Measurements from ENCODE around the gene PSTPIP2. TPM values are rescaled to one million over a fixed set of nuclear protein-coding genes. Genes with fewer than 3 reads are reported as not detected.

PSTPIP2 gene
- total RNA-seq, 1 donor from 2014 or later = 6.1 TPM

DNA sequence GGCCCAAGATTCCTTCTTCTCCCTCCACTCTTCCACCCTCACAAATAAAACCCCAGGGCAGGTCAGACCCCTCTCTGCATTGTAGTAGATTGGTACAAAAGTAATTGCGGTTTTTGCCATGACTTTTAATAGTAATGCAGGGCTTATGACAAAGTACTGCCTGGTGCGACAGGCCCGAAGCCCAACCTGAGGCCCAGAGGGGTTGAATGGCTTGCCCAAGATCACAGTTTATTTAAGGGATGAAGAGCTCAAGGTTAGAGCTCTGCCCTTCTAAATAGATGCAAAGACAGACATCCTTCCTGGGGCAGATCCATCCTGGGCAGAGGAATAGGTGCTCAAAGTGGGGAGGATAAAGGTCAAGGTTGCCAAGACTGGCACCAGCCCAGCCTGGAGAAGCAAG is 899 bp upstream of the PSTPIP2 start:
- no peak for DNase-seq (ENCODE audit: low spot score, unreplicated experiment)
- no peaks in the 10 kb centered on the region for H3K4me1 Mint-ChIP-seq (ENCODE audit: low read depth)
- H3K9me3 Mint-ChIP-seq (ENCODE audit: low read depth) = no peaks in the 10 kb centered on the region
- no peak overlapping the region for H3K27ac Mint-ChIP-seq
- TF ChIP-seq, protein P1, sequence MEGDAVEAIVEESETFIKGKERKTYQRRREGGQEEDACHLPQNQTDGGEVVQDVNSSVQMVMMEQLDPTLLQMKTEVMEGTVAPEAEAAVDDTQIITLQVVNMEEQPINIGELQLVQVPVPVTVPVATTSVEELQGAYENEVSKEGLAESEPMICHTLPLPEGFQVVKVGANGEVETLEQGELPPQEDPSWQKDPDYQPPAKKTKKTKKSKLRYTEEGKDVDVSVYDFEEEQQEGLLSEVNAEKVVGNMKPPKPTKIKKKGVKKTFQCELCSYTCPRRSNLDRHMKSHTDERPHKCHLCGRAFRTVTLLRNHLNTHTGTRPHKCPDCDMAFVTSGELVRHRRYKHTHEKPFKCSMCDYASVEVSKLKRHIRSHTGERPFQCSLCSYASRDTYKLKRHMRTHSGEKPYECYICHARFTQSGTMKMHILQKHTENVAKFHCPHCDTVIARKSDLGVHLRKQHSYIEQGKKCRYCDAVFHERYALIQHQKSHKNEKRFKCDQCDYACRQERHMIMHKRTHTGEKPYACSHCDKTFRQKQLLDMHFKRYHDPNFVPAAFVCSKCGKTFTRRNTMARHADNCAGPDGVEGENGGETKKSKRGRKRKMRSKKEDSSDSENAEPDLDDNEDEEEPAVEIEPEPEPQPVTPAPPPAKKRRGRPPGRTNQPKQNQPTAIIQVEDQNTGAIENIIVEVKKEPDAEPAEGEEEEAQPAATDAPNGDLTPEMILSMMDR (IDR thresholded peaks at IDR 0.05; ENCODE audit: unreplicated experiment) = no peak
- peak overlapping the region; percentile 79 for H3K4me3 Mint-ChIP-seq (ENCODE audit: low read depth)
- peaks cover 10% of the 10 kb centered on the region for H3K27me3 Mint-ChIP-seq
- peaks cover 3% of the 10 kb centered on the region for H3K36me3 Mint-ChIP-seq (ENCODE audit: insufficient read depth)

DNA sequence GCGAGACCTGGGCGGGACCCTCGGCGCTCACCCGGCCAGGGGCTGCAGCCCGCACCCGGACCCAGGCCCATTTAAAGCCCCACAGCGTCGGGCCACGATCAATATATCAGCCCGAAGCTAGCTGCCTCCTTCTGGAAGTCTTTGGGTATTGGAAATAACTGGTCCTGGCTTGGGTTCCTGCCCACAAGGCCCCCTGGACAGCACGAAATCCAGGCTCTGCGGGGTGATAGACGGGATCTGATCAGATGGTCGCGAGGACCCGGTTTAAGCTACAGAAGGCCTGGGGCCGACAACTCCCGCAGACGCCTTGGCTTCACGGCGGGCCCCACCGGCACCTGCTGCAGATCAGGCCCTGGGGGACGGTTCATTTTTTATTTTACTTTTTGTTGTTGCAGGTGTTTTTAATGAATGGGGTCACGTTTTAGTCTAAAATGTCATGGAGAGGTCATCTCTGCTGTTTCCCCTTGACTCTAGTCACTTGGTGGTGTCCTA is 362 bp upstream of the PSTPIP2 start:
- peak; percentile 12 for DNase-seq (ENCODE audit: low spot score, unreplicated experiment)
- Mint-ChIP-seq H3K4me3 (ENCODE audit: low read depth) (peak overlapping the region; percentile 79), H3K27ac (peak overlapping the region; percentile 77), H3K36me3 (ENCODE audit: insufficient read depth) (peaks cover 3% of the 10 kb centered on the region), H3K27me3 (peaks cover 10% of the 10 kb centered on the region), H3K9me3 (ENCODE audit: low read depth) (no peaks in the 10 kb centered on the region), H3K4me1 (ENCODE audit: low read depth) (no peaks in the 10 kb centered on the region)
- TF ChIP-seq, protein P1 (IDR thresholded peaks at IDR 0.05; ENCODE audit: unreplicated experiment) = peak; percentile 30

DNA sequence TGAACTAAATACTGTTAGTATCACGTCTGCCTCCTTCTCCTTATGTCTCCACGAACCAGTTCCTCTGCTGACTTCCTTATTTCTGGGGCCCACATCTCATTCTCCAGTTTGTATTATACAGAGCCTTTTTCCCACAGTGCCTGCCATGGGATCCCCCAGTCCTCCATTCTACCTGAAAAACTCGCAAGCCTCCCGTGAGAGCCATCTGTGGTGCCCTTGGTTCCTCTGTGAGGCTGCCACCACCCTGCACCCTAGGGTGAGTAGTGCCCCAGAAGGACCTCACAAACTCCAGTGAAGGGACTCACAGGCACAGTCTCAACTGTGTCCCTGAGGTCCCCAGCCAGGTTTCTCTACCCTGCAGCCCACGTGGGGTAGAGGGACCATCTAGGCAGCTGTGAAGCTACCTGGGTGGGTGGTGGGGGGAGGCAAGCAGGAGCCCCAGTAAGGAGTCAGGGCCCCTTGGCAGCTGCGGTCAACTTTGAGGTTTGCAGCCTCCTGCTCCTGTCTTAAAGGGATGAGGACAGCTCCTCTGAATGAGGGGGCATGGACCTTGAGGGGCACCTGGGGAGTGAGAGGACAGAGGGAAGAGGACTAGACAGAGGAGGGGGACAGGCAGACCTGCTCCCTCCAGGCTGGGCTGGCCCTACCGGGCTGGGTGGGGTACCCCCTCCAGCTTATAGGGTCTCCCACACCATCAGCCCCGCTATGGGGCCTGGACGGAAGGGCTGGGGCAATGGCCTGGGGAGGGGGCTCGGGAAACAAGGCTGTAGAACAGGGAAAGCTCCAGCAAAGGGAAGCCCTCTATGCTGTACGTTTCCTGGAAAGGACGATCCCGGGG is 1.0 kb downstream of the PSTPIP2 start:
- H3K9me3 Mint-ChIP-seq (ENCODE audit: low read depth) = no peaks in the 10 kb centered on the region
- H3K4me3 Mint-ChIP-seq (ENCODE audit: low read depth) = peak overlapping the region; percentile 67
- TF ChIP-seq, protein P1 (IDR thresholded peaks at IDR 0.05; ENCODE audit: unreplicated experiment) = no peak
- no peaks in the 10 kb centered on the region for H3K4me1 Mint-ChIP-seq (ENCODE audit: low read depth)
- H3K27me3 Mint-ChIP-seq = peaks cover 10% of the 10 kb centered on the region
- H3K36me3 Mint-ChIP-seq (ENCODE audit: insufficient read depth) = no peaks in the 10 kb centered on the region
- no peak for DNase-seq (ENCODE audit: low spot score, unreplicated experiment)
- no peak overlapping the region for H3K27ac Mint-ChIP-seq

DNA sequence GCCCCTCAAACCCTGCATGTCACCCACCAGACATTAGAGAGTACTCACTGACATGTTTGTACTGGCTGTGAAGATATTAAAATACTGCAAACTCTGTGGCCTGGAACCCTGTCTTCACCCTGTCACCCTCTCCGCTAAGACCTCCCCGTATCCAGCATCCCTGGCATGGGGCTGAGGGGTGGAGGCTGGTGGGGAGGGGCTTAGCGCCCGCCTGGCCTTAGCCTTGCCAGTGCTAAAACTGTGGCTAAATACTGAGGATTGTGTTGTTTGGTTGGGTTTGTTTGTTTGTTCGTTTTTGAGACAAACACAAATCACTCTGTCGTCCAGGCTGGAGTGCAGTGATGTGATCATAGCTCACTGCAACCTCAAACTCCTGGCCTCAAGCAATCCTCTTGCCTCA is 1.8 kb downstream of the PSTPIP2 start:
- H3K36me3 Mint-ChIP-seq (ENCODE audit: insufficient read depth) = no peaks in the 10 kb centered on the region
- no peak for DNase-seq (ENCODE audit: low spot score, unreplicated experiment)
- H3K4me1 Mint-ChIP-seq (ENCODE audit: low read depth) = no peaks in the 10 kb centered on the region
- peaks cover 10% of the 10 kb centered on the region for H3K27me3 Mint-ChIP-seq
- no peaks in the 10 kb centered on the region for H3K9me3 Mint-ChIP-seq (ENCODE audit: low read depth)
- no peak overlapping the region for H3K27ac Mint-ChIP-seq
- no peak overlapping the region for H3K4me3 Mint-ChIP-seq (ENCODE audit: low read depth)
- TF ChIP-seq, protein P1 (IDR thresholded peaks at IDR 0.05; ENCODE audit: unreplicated experiment) = no peak

DNA sequence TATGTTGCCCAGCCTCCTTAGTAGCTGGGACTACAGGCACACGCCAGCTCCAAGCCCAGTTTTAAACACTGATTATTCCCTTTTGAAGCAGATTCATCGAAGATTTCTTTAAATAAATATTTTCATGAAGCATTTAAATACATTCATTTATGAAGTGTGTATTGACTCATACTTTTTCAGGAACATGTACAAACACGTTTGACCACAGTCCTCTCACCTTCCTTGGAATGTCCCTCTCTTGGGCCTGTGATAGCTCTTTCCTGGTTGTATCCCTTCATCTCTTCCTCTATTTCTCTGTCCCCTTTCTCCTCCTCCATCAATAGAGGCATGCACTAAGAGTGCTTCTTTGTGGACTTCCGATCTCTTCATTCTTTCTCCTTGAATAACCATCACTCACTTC is 2.5 kb downstream of the PSTPIP2 start:
- Mint-ChIP-seq H3K4me3 (ENCODE audit: low read depth) (no peak overlapping the region), H3K36me3 (ENCODE audit: insufficient read depth) (no peaks in the 10 kb centered on the region), H3K27me3 (peaks cover 10% of the 10 kb centered on the region), H3K9me3 (ENCODE audit: low read depth) (no peaks in the 10 kb centered on the region), H3K27ac (no peak overlapping the region), H3K4me1 (ENCODE audit: low read depth) (no peaks in the 10 kb centered on the region)
- TF ChIP-seq, protein P1 (IDR thresholded peaks at IDR 0.05; ENCODE audit: unreplicated experiment) = no peak
- DNase-seq (ENCODE audit: low spot score, unreplicated experiment) = no peak
